GM21576 (cell line): ENCODE data around the gene CCDC89.

Experiments
- ATAC-seq: cut with Tn5 transposase; IDR thresholded peaks from one replicate; pipeline ENCODE4 v1.9.1; 2021; ENCODE audit warnings: mild to moderate bottlenecking, moderate library complexity; ENCODE audit not compliant: unreplicated experiment

The CCDC89 gene

GRCh38 chr11:85685820-85686459 lies at the start of gene CCDC89:
TSS of gene CCDC89 (minus strand) at chr11:85686195. CDS start at chr11:85686130, 65 bp downstream.
- ATAC-seq = no peak

GRCh38 chr11:85732965-85733364 lies 47.0 kb upstream of the CCDC89 start:
- no peak for ATAC-seq

- ATAC-seq = no peak
These were observed 40.4 kb upstream of the CCDC89 start for GRCh38 chr11:85726381-85726780.

DNA sequence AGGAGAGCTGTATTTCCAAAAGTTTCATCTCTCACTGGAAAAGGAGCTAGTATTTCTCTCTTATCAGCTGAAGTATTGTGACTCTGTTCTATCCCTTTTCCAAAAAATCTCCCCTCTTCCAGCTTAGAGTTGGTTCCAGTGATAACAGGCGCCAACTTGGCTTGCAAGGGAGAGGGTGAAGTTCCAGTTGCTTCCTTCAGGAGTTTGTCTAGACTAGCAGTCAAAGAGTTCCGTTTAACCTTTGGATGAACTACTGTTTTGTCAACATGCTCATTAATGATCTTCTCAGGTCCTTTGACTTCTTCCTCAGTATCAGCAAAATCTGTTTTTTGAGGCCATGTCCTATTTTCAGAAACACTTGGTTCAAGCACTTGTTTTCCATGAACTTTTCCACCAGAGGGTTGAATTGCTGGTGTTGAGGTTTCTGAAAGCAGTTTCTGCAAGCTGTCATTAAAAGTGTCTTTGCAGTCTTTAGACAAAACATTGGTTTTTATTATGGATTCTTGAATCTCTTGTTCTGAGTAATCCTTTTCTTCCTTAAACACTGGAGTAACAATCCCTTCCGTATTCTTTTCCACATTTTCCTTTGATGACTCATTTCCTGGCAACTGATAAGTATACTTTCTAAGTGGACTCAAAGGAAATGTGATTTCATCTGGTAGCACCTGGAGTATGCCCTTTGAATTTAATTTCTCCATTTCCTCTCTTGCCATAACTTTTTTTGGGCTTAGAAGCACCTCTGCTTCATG lies 39.7 kb upstream of the CCDC89 start:
- ATAC-seq = no peak

- no peak for ATAC-seq
These were observed 38.9 kb upstream of the CCDC89 start for GRCh38 chr11:85724748-85725465.

DNA sequence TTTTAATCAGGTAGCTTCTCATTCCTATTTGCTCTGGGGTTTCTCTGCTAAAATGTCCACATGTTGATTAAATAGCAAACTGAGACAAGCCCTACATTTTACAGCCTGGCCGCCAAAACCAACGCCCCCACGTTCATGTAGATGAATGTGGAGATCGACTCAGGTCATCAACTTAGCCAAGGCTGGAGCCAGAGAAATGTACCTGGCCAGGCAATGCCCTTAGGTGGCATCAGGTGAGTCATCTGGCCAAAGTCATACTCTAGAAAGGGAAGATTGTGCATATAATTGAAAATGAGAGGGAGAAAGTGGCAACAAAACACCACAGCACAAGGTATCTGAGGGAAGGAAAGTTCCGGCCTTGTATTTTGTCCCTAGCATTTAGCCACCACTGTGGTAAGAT lies 37.1 kb upstream of the CCDC89 start:
- ATAC-seq = no peak

- no peak for ATAC-seq
These were observed 35.2 kb upstream of the CCDC89 start for GRCh38 chr11:85721191-85721590.

DNA sequence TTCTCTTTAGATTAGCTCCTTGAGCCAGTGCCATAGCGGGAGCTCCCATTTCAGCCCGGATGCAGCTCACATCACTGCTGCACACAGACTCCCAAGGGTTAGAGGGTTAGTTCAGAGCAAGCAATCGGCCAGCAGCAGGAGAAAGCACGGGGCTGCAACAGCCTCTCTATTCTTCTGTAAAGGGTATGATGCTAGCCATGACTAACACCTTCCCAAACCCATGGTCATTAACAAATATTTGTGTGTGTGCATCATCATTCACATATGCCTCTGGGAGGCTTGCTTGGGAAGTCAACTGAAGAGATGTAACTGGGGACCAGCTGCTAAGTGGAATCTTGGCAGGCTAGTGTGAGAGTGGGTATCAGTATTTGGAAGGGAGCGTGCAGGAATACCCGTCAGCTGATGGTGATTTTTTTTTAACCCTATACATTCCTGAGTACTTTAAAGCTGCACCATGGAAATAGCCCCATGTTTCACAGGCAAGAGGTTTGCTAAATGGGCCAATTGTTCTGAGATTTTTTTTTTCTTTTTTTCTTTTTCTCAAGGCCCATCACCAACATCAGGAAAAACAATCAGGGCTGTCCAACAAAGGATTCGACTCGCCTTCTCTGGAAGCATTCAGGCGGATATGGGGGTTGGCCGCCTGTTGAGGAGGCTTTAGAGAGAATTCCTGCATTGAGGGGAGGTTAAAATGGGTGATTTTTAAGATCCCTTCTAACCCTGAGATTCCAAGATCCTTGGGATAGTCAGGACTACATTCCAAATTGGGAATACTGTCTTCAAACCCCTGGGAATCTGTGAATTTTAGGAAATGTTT lies 33.2 kb upstream of the CCDC89 start:
- ATAC-seq = no peak

DNA sequence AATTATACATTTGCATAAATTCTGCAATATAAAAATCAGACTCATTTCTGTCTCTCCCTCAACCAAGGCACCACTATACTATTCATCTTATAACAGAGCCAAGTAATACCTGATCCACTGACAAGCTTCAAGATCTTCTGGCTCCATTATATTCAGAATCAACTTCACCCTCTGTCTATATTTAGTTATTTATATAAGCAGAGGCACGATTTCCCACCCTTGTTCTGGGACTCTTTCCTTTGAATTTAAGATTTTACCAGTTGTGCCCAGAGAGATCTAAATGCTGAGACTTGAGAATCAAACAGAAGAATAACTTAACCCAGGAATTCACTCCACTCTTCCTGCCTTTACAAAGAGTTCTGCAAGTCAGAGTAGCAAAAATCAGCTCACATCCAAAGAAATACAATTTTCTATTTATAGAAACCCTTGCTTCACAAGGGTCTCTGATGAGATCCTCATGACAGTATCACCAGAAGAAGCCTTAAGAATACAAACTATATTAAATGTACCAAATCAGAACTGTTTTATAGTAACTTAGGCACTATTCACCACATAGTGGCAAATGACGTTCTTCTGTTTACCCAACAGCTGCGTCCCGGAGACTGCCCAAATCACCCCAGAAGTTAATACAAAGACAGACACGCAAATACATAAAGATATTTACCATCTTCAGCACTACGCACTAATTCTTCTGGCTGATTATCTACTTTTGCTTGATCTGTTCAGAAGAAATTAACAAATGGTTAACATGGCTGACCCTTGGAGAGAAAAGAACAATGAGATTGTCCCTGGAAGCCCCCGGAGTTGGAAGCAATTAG lies 32.3 kb upstream of the CCDC89 start:
- ATAC-seq = no peak

DNA sequence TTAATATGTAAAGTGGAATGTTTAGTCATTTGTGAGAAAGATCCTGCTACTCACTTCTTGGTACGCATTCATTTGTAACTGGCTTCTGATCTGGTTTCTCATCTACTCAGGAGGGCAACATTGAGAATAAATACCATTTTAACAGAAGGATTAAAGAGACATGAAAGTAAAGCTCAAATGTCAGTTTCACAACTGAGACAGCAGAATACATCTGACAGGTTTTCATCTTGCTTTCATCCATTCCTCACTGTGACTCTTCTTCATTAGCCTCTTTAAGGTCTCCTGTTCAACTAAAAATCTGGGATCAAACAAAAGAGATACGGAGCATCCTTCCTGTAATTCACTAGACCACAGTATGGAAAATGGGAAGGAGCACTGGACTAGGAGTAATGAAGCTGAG lies 31.4 kb upstream of the CCDC89 start:
- ATAC-seq = no peak

GRCh38 chr11:85712953-85713352 lies 27.0 kb upstream of the CCDC89 start:
- ATAC-seq = no peak

GRCh38 chr11:85710917-85711316 lies 24.9 kb upstream of the CCDC89 start:
- no peak for ATAC-seq

GRCh38 chr11:85709941-85710702 lies 24.1 kb upstream of the CCDC89 start:
- no peak for ATAC-seq

DNA sequence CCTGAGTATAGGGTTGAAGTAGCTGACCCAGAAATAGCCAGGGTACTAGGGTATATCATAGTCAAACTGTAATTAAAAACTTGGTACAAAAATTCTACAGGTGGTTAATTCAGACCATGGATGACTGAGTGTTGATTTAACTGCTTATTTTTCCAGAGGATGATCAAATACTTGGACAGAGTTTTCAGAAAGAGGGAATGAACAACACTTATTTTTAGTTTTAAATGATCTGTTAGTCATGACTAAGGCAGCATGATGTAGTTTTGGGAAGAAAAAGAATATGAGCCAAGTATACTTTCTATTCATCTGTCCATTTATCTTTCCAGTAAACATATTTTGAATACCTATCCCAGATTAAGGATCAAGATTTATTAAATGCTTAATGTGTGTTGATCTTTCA lies 19.8 kb upstream of the CCDC89 start:
- ATAC-seq = no peak

GRCh38 chr11:85704967-85705366 lies 19.0 kb upstream of the CCDC89 start:
- no peak for ATAC-seq

- peak; percentile 96 for ATAC-seq
These were observed 14.2 kb upstream of the CCDC89 start for GRCh38 chr11:85699957-85700741.

GRCh38 chr11:85698195-85698594 lies 12.2 kb upstream of the CCDC89 start:
- no peak for ATAC-seq

DNA sequence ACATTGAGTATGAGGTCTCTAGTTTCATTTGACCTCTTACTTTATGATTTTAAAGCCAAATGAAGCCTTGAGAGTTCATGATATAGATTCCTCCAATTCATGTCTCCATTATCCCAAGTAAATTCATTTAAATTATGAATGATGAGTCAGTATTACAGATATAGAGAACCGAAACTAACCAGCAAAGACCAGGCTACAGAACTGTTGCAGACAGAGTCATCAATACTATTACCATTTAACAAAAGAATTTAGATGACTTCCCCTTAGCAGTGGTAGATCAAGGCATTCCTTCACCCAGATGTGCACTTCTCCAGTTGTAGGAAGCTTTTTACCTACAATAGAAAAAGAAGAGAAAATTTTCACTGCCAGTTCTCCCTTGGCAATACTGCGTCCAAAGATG lies 11.8 kb upstream of the CCDC89 start:
- no peak for ATAC-seq

DNA sequence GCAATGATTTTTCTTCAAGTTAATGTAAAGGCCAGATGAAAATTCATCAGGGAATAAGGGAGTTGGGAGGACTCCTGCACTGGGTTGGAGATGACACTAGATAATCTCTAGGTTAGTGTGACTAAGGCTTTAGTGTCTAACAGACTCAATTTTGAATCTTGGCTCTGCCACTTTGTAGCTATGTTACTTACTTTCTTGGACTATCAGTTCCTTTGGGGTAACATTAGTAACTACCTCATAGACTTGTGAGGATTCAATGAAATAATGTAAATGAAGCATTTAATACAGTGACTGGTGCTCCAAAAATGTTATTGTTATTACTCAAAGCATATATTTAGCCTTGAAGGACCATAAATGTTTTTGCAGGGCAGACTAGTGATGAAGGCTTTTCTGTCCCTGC lies 9.6 kb upstream of the CCDC89 start:
- no peak for ATAC-seq
